Transverse colon (tissue), 3 donors: ENCODE measurements around the gene KRT78.

Source experiments
- CTCF ChIP-seq, 5 experiments: fragments of 200-600 bp in 3 of 5; fragments of 450-650 bp in 2 of 5; sonication (generic) in 3 of 5; IDR thresholded peaks; 1 replicate in 2 of 5; 2 replicates in 3 of 5; pipeline ENCODE4 v1.5.1; 2016 to 2017; ENCODE audit warnings: antibody characterized with exemption in 5 of 5, inconsistent platforms in 3 of 5, mild to moderate bottlenecking in 2 of 5, moderate library complexity in 1 of 5
- EP300 ChIP-seq: sonication (generic); formaldehyde crosslinking; IDR thresholded peaks from one replicate; pipeline ENCODE4 v1.6.1; 2017; ENCODE audit warnings: antibody characterized with exemption, low read depth

- TF ChIP-seq CTCF (IDR thresholded peaks at IDR 0.05) (no peak), EP300 (no peak)
Observed at GRCh38 chr12:52788192-52788875, 60.5 kb downstream of the KRT78 start.
